ENCODE measurements around the gene SARNP. TPM values are rescaled to one million over a fixed set of nuclear protein-coding genes. Genes with fewer than 3 reads are reported as not detected.
A peak's percentile ranks its signal among the peaks of the same experiment; 100 is the strongest.

SARNP gene
- total and polyA plus RNA-seq, 10 of the 15 experiments (the other 5 are each of a cell fraction or from before 2014, with no cell fraction given), result 77.6 to 445 (median 188) TPM

DNA sequence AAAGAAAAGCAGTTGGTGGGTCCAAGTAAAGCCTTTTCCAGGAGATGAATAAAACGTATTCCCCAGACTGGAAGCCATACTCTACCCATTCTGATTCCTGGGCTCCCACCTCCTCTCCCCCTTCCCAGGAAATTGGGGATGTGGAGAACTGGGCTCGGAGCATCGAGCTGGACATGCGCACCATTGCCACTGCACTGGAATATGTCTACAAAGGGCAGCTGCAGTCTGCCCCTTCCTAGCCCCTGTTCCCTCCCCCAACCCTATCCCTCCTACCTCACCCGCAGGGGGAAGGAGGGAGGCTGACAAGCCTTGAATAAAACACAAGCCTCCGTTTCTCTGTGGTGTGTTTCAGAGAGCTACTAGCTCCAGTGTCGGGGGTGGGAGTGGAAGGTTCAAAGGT is 98.2 kb downstream of the SARNP start:
- H3K27ac ChIP-seq (ENCODE audit: control insufficient read depth, insufficient read depth), result no peak overlapping the region
- TF ChIP-seq NR2C2 (IDR thresholded peaks at IDR 0.05; ENCODE audit: borderline replicate concordance, control insufficient read depth, insufficient read length, low read depth) (no peak), ZNF217 (IDR thresholded peaks at IDR 0.05) (no peak), TCF12 (IDR thresholded peaks at IDR 0.05; ENCODE audit: low read depth, low read length) (no peak), TAF1 (IDR thresholded peaks at IDR 0.05; ENCODE audit: borderline replicate concordance, low read depth, low read length) (no peak), POLR2AphosphoS5 (IDR thresholded peaks at IDR 0.05; ENCODE audit: low read length) (no peak), NRF1 (conservative IDR thresholded peaks at IDR 0.05; ENCODE audit: low read depth, low read length) (no peak), ZNF384 (IDR thresholded peaks at IDR 0.05; ENCODE audit: borderline replicate concordance, low read depth, low read length) (no peak), POLR2AphosphoS2 (IDR thresholded peaks at IDR 0.05; ENCODE audit: low read depth, low read length) (no peak), SP1 (IDR thresholded peaks at IDR 0.05; ENCODE audit: low read depth, low read length) (no peak)
- TF ChIP-seq, protein P1, sequence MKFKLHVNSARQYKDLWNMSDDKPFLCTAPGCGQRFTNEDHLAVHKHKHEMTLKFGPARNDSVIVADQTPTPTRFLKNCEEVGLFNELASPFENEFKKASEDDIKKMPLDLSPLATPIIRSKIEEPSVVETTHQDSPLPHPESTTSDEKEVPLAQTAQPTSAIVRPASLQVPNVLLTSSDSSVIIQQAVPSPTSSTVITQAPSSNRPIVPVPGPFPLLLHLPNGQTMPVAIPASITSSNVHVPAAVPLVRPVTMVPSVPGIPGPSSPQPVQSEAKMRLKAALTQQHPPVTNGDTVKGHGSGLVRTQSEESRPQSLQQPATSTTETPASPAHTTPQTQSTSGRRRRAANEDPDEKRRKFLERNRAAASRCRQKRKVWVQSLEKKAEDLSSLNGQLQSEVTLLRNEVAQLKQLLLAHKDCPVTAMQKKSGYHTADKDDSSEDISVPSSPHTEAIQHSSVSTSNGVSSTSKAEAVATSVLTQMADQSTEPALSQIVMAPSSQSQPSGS (IDR thresholded peaks at IDR 0.05; ENCODE audit: low read length), result no peak
- H3K27me3 ChIP-seq (replicated peaks in 1 of 2; ENCODE audit: control insufficient read depth in 2 of 2, insufficient read depth in 2 of 2, low read length in 1 of 2), result no peaks in the 10 kb centered on the region
- ChIA-PET RAD21 (ENCODE audit: unreplicated experiment) (interaction anchor here (1.4 to 11.0 kb wide), 2 partner anchors 10 to 18 kb away, joined by 3 to 113 read pairs; partner anchors contain the start of gene CD63), POLR2A (interaction anchor here (0.6 to 2.4 kb wide), 3 partner anchors 11 to 730 kb away, joined by 3 to 10 read pairs (median 6); no protein-coding TSS in a partner anchor), CTCF (interaction anchor here (0.7 to 11.4 kb wide), 10 partner anchors 11 to 1239 kb away, joined by 3 to 205 read pairs (median 4); partner anchors contain the start of gene CD63), SMC1A (ENCODE audit: uncharacterized antibody, unreplicated experiment) (interaction anchor here (0.9 to 3.5 kb wide), 6 partner anchors 11 to 209 kb away, joined by 3 to 16 read pairs (median 4); no protein-coding TSS in a partner anchor)
- no TSS peak for BruUV-seq (replicated peaks)
- H3K36me3 ChIP-seq (ENCODE audit: control insufficient read depth in 2 of 2, insufficient read depth in 2 of 2, low read length in 1 of 2), result peaks cover 6 to 7% of the 10 kb centered on the region in 2 experiments; a peak in 3 of 4 replicates
- FAIRE-seq (no peak), DNase-seq (ENCODE audit: low read depth, low spot score) (no peak), ATAC-seq (no peak)
- WGBS (ENCODE audit: insufficient coverage, insufficient replicate concordance, low lambda C conversion rate, missing lambda C conversion rate), result 77% methylated on average over 7 of the region's 7 CpGs
- in situ Hi-C loops (cut with MboI) (no loop called here), intact Hi-C loops (cut with micrococcal nuclease; ENCODE audit: unreplicated experiment) (no loop called here)
- H3K4me2 ChIP-seq (ENCODE audit: control insufficient read depth, insufficient read depth), result 0 out of 2 replicates have a peak overlapping the region, but pooled peaks have one; percentile 100
- H3K9ac ChIP-seq (ENCODE audit: control insufficient read depth, insufficient read depth, low read length), result no peak overlapping the region
- no peak overlapping the region for H2AFZ ChIP-seq (ENCODE audit: control insufficient read depth, low read depth, low read length)
- peaks cover 13% of the 10 kb centered on the region for H3K79me2 ChIP-seq (ENCODE audit: control insufficient read depth, insufficient read depth, low read length)
- H3K4me1 ChIP-seq (ENCODE audit: control insufficient read depth, insufficient read depth, low read length), result peaks cover 25% of the 10 kb centered on the region
- H3K9me3 ChIP-seq (replicated peaks; ENCODE audit: control insufficient read depth, insufficient read depth, low read length), result no peaks in the 10 kb centered on the region
- no peaks in the 10 kb centered on the region for H4K20me1 ChIP-seq (ENCODE audit: control insufficient read depth, insufficient read depth)
- no peak overlapping the region for H3K4me3 ChIP-seq

Measured in GM12878 (cell line).